Gastroesophageal sphincter (tissue), 3 donors: ENCODE results near the gene NUP153.

ENCODE experiments used
- CTCF ChIP-seq, 4 experiments: fragments of 200-600 bp in 2 of 4; fragments of 450-650 bp in 2 of 4; sonication (generic) in 1 of 4; IDR thresholded peaks; one replicate each; pipeline ENCODE4 v1.5.1; 2017 to 2019; ENCODE audit warnings: antibody characterized with exemption in 4 of 4, mild to moderate bottlenecking in 2 of 4, moderate library complexity in 2 of 4
- EP300 ChIP-seq: sonication (generic); formaldehyde crosslinking; IDR thresholded peaks from one replicate; pipeline ENCODE4 v1.6.1; 2017; ENCODE audit warnings: antibody characterized with exemption, mild to moderate bottlenecking
- POLR2A ChIP-seq, 2 donors: fragments of 450-650 bp; IDR thresholded peaks; one replicate each; pipeline ENCODE4 v1.6.1; 2017; ENCODE audit warnings: antibody characterized with exemption in 2 of 2, mild to moderate bottlenecking in 2 of 2, moderate library complexity in 1 of 2
- POLR2AphosphoS5 ChIP-seq: sonication (generic); formaldehyde crosslinking; IDR thresholded peaks from one replicate; pipeline ENCODE4 v1.6.1; 2017; ENCODE audit warnings: antibody characterized with exemption

GRCh38 chr6:17744019-17744756 lies 37.5 kb upstream of the NUP153 start:
- TF ChIP-seq CTCF (IDR thresholded peaks at IDR 0.05) (no peak), POLR2A (IDR thresholded peaks at IDR 0.05) (no peak), POLR2AphosphoS5 (no peak), EP300 (no peak)
